Colonic mucosa (tissue), 4 donors: ENCODE measurements around the gene MLYCD. TPM values are rescaled to one million over a fixed set of nuclear protein-coding genes. Genes with fewer than 3 reads are reported as not detected.

Source experiments
- DNase-seq: peaks from one replicate; pipeline ENCODE4 v3.0.0-alpha.2; 2020
- H3K27ac ChIP-seq: fragments of 200-600 bp; one replicate; pipeline ENCODE4 v1.8.0; 2021
- H3K27me3 ChIP-seq: fragments of 200-600 bp; one replicate; pipeline ENCODE4 v1.8.0; 2021
- H3K36me3 ChIP-seq: fragments of 200-600 bp; one replicate; pipeline ENCODE4 v1.8.0; 2021
- H3K4me1 ChIP-seq: fragments of 200-600 bp; one replicate; pipeline ENCODE4 v1.8.0; 2021; ENCODE audit warnings: mild to moderate bottlenecking
- H3K4me3 ChIP-seq: fragments of 200-600 bp; one replicate; pipeline ENCODE4 v1.8.0; 2021
- H3K9ac ChIP-seq, 2 donors: one replicate each; pipeline ENCODE4 v1.7.0; 2013; ENCODE audit warnings: control low read depth in 2 of 2, low read depth in 2 of 2, low read length in 2 of 2
- H3K9me3 ChIP-seq: fragments of 200-600 bp; one replicate; pipeline ENCODE4 v1.8.0; 2021
- CTCF ChIP-seq: fragments of 200-600 bp; IDR thresholded peaks from one replicate; pipeline ENCODE4 v1.8.0; 2022; ENCODE audit warnings: antibody characterized with exemption, mild to moderate bottlenecking
- intact Hi-C: fragments of 100-400 bp; cut with DNase I; formaldehyde crosslinking; loops from one replicate; pipeline ENCODE4 v1.14.1; 2022
- total RNA-seq, 2 donors: library from RNA; stranded (reverse); fragmentation: NEBNext Ultra II Directional in 1 of 2; extraction: Animal tissue kit (Norgen Biotek cat#: 25700) in 1 of 2; gene quantifications; one replicate each; pipeline ENCODE4 v1.2.1, GENCODE V29; 2021
- donor health status: healthy.
- donor health status: DM: no; HTN: no; CAD: no.
- donor health status: DM: no; HTN: no; CAD: no.

MLYCD gene
- total RNA-seq, 2 donors from 2014 or later, result 5.5 to 10.6 TPM

GRCh38 chr16:83925095-83925905, 26.4 kb downstream of the MLYCD start:
- H3K36me3 ChIP-seq, result no peaks in the 10 kb centered on the region
- TF ChIP-seq CTCF, result no peak
- no peak for DNase-seq
- H3K4me1 ChIP-seq, result no peaks in the 10 kb centered on the region
- no peaks in the 10 kb centered on the region for H3K9me3 ChIP-seq
- H3K9ac ChIP-seq, result no peak overlapping the region
- no peak overlapping the region for H3K4me3 ChIP-seq
- no peaks in the 10 kb centered on the region for H3K27me3 ChIP-seq
- no peak overlapping the region for H3K27ac ChIP-seq
- intact Hi-C loops, result no loop called here

GRCh38 chr16:83925957-83926725, 27.2 kb downstream of the MLYCD start:
- H3K27me3 ChIP-seq, result no peaks in the 10 kb centered on the region
- no peak for DNase-seq
- no peak overlapping the region for H3K27ac ChIP-seq
- H3K4me1 ChIP-seq, result no peaks in the 10 kb centered on the region
- no peaks in the 10 kb centered on the region for H3K36me3 ChIP-seq
- no peak for TF ChIP-seq CTCF
- no peak overlapping the region for H3K4me3 ChIP-seq
- H3K9ac ChIP-seq, result no peak overlapping the region
- intact Hi-C loops, result no loop called here
- H3K9me3 ChIP-seq, result no peaks in the 10 kb centered on the region

GRCh38 chr16:83926726-83927397, 27.9 kb downstream of the MLYCD start:
- peak; percentile 97 for TF ChIP-seq CTCF
- Histone ChIP-seq H3K27me3 (no peaks in the 10 kb centered on the region), H3K4me3 (peak overlapping the region; percentile 26), H3K27ac (peak overlapping the region; percentile 11), H3K9me3 (no peaks in the 10 kb centered on the region), H3K36me3 (no peaks in the 10 kb centered on the region), H3K9ac (no peak overlapping the region), H3K4me1 (no peaks in the 10 kb centered on the region)
- intact Hi-C loops, result no loop called here
- DNase-seq, result peak; percentile 84

GRCh38 chr16:83928341-83929055, 29.6 kb downstream of the MLYCD start:
- no peak for DNase-seq
- intact Hi-C loops, result no loop called here
- Histone ChIP-seq H3K27ac (no peak overlapping the region), H3K4me3 (no peak overlapping the region), H3K9ac (no peak overlapping the region), H3K9me3 (no peaks in the 10 kb centered on the region), H3K36me3 (no peaks in the 10 kb centered on the region), H3K4me1 (no peaks in the 10 kb centered on the region), H3K27me3 (no peaks in the 10 kb centered on the region)
- TF ChIP-seq CTCF, result no peak
